ENCODE results near the gene HEXD.

- TF ChIP-seq CTCF (IDR thresholded peaks at IDR 0.05) (no peak), POLR2A (IDR thresholded peaks at IDR 0.05) (no peak)
These were observed 33.2 kb upstream of the HEXD start for GRCh38 chr17:82384730-82385481.
